Lung (tissue), 12 donors: ENCODE measurements around the gene UNC5A. TPM values are rescaled to one million over a fixed set of nuclear protein-coding genes. Genes with fewer than 3 reads are reported as not detected.
A peak's percentile ranks its signal among the peaks of the same experiment; 100 is the strongest.
"Not testable (repeated sequence)": the region's sequence is repeated elsewhere in the genome, so short reads cannot be mapped to it uniquely, and the experiment has no call there.

ENCODE experiments used
- ATAC-seq: fragments of 200-7000 bp; cut with Tn5 transposase; one replicate; pipeline ENCODE4 v1.9.1; 2020; ENCODE audit warnings: moderate number of reproducible peaks; ENCODE audit not compliant: insufficient read depth, low FRiP score
- DNase-seq, 3 donors: peaks; one replicate each; pipeline ENCODE4 v3.0.0-alpha.2; 2013 to 2017
- H3K27ac ChIP-seq, 2 donors: one replicate each; pipeline ENCODE4 v1.5.1; 2013; ENCODE audit warnings: mild to moderate bottlenecking in 2 of 2, moderate library complexity in 2 of 2, control low read depth in 1 of 2, inconsistent platforms in 1 of 2, low read depth in 1 of 2, low read length in 1 of 2
- H3K27me3 ChIP-seq, 3 donors: one replicate each; pipeline ENCODE4 v1.5.1; 2013; ENCODE audit warnings: low read length in 2 of 3; ENCODE audit not compliant: control insufficient read depth in 3 of 3, insufficient read depth in 3 of 3
- H3K36me3 ChIP-seq, 4 donors: one replicate each; pipeline ENCODE4 v1.5.1; 2013; ENCODE audit warnings: low read length in 4 of 4, mild to moderate bottlenecking in 1 of 4, moderate library complexity in 1 of 4; ENCODE audit not compliant: control insufficient read depth in 4 of 4, insufficient read depth in 4 of 4
- H3K4me1 ChIP-seq, 5 donors: one replicate each; pipeline ENCODE4 v1.5.1; 2013; ENCODE audit warnings: low read length in 5 of 5, mild to moderate bottlenecking in 2 of 5, moderate library complexity in 1 of 5; ENCODE audit not compliant: control insufficient read depth in 5 of 5, insufficient read depth in 5 of 5
- H3K4me3 ChIP-seq: one replicate; pipeline ENCODE4 v1.5.1; 2013; ENCODE audit warnings: mild to moderate bottlenecking, control low read depth, moderate library complexity
- H3K9ac ChIP-seq, 2 donors: one replicate each; pipeline ENCODE4 v1.5.1; 2013; ENCODE audit warnings: low read length in 2 of 2, control low read depth in 1 of 2; ENCODE audit not compliant: insufficient read depth in 1 of 2
- H3K9me3 ChIP-seq, 4 donors: one replicate each; pipeline ENCODE4 v1.5.1; 2013; ENCODE audit warnings: low read length in 3 of 4, mild to moderate bottlenecking in 1 of 4, moderate library complexity in 1 of 4; ENCODE audit not compliant: control insufficient read depth in 4 of 4, insufficient read depth in 3 of 4
- CTCF ChIP-seq: IDR thresholded peaks from 2 replicates; pipeline ENCODE4 v1.5.1; 2012; ENCODE audit warnings: mild to moderate bottlenecking; ENCODE audit errors: control extremely low read depth, extremely low read depth
- WGBS, 2 donors: extraction: QIAGEN DNeasy Blood & Tissue Kit; methylation state at CpG; one replicate each; pipeline ENCODE4 v1.1.7; 2013; 5-methylcytosine and 5-hydroxymethylcytosine counted together
- polyA plus RNA-seq, 2 donors: library from polyadenylated mRNA; stranded (reverse); fragments of 200-250 nt; gene quantifications; one replicate each; pipeline ENCODE4 v1.2.1, GENCODE V29; 2013
- total RNA-seq, 2 donors: library from RNA; depleted of rRNA in 1 of 2; stranded (reverse); fragments of >200 nt in 1 of 2; gene quantifications; one replicate each; pipeline ENCODE4 v1.2.1, GENCODE V29; 2014 to 2021
- donor health status: control.
- donor health status: control.
- donor health status: Bipolar disorder and iron deficiency.
- donor health status: healthy.
- donor health status: DM: yes; HTN: yes; CAD: no.

UNC5A gene
- total and polyA plus RNA-seq, 4 donors = 0.08 to 0.40 (median 0.13) TPM

DNA sequence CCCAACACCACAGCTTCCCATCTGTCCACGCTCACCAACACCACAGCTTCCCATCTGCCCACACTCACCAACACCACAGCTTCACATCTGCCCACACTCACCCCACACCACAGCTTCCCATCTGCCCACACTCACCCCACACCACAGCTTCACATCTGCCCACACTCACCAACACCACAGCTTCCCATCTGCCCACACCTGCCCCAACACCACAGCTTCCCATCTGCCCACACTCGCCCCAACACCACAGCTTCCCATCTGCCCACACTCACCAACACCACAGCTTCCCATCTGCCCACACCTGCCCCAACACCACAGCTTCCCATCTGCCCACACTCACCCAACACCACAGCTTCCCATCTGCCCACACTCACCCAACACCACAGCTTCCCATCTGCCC, 62.2 kb downstream of the UNC5A start:
- H3K27me3 ChIP-seq = peaks cover 5 to 20% (median 7%) of the 10 kb centered on the region in 3 donors
- 25 to 51% methylated on average over 1 to 2 of the region's 2 CpGs for WGBS, 2 donors

DNA sequence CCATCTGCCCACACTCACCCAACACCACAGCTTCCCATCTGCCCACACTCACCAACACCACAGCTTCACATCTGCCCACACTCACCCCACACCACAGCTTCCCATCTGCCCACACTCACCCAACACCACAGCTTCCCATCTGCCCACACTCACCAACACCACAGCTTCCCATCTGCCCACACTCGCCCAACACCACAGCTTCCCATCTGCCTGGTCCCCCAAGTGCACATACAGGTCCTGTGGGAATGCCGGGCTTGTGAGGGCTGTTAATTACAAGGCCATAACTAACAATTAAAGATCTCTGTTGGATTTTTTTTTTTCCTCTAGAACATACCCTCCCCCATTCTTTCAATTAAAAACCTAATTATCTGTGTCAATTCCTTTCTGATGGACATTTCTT, 62.7 kb downstream of the UNC5A start:
- H3K27me3 ChIP-seq = peaks cover 5 to 22% (median 7%) of the 10 kb centered on the region in 3 donors
- not testable (repeated sequence) for H3K27ac ChIP-seq, H3K9ac ChIP-seq, H3K4me3 ChIP-seq, DNase-seq, H3K36me3 ChIP-seq, H3K4me1 ChIP-seq, H3K9me3 ChIP-seq, ATAC-seq
- WGBS, 2 donors = 45 to 47% methylated on average over 2 of the region's 2 CpGs

More for the DNA sequence above, 62.2 kb downstream of the UNC5A start:
- H3K36me3 ChIP-seq, ATAC-seq, DNase-seq, H3K27ac ChIP-seq, H3K4me3 ChIP-seq, H3K4me1 ChIP-seq, H3K9ac ChIP-seq, H3K9me3 ChIP-seq: not testable (repeated sequence)

DNA sequence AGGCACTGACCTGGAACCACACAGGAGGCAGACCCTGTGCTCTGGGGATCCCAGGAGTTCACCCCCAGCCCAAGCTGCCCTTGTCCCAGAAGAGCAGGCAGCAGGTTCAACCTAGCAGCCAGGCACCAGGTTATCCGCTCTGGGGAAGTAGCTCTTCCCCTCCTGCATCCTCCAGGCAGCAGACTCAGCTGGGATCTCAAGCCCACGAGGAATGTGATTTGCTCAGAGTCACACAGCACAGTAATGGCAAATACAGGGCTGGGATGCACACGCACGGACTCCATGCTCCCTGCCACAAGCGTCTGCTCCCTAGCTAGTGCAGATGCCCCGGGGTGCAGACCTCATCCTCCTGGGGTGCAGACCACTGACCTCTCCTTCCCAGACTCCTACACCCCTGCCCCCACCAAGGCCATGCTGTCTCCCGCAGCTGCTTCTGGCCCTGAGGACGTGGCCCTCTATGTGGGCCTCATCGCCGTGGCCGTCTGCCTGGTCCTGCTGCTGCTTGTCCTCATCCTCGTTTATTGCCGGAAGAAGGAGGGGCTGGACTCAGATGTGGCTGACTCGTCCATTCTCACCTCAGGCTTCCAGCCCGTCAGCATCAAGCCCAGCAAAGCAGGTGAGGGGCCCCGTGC, 63.3 kb downstream of the UNC5A start:
- Histone ChIP-seq H3K27me3 (peaks cover 5 to 24% (median 7%) of the 10 kb centered on the region in 3 donors), H3K27ac (no peak overlapping the region), H3K4me1 (no peaks in the 10 kb centered on the region), H3K9me3 (peaks cover 0 to 4% (median 0%) of the 10 kb centered on the region in 4 donors), H3K4me3 (no peak overlapping the region), H3K9ac (no peak overlapping the region), H3K36me3 (no peaks in the 10 kb centered on the region)
- ATAC-seq (no peak), DNase-seq (peak in 1 of 3 donors; percentile 13)
- no peak for TF ChIP-seq CTCF
- 59% methylated on average over 16 of the region's 16 CpGs for WGBS, 2 donors

- no peak for TF ChIP-seq CTCF
- Histone ChIP-seq H3K4me3 (no peak overlapping the region), H3K36me3 (no peaks in the 10 kb centered on the region), H3K27ac (no peak overlapping the region), H3K27me3 (peaks cover 5 to 24% (median 7%) of the 10 kb centered on the region in 3 donors), H3K9me3 (peaks cover 0 to 2% (median 0%) of the 10 kb centered on the region in 4 donors), H3K9ac (no peak overlapping the region), H3K4me1 (no peaks in the 10 kb centered on the region)
- DNase-seq = no peak
- ATAC-seq = no peak
- 71 to 82% methylated on average over 20 of the region's 20 CpGs for WGBS, 2 donors
These were observed 63.9 kb downstream of the UNC5A start for GRCh38 chr5:176874198-176874780.
